Astrocyte (in vitro differentiated cells and primary cell): ENCODE results near the gene DCHS1. TPM values are rescaled to one million over a fixed set of nuclear protein-coding genes. Genes with fewer than 3 reads are reported as not detected.

ENCODE experiments used
- DNase-seq: peaks from one replicate; pipeline ENCODE4 v3.0.0-alpha.2; 2010; ENCODE audit warnings: low read depth
- FAIRE-seq: peaks from 2 replicates; lab custom pipeline; 2011; peaks lifted over from hg19 to GRCh38; lab: Jason Lieb, UNC
- H2AFZ ChIP-seq: 2 replicates; pipeline ENCODE4 v1.6.0; 2012; ENCODE audit warnings: low read depth, low read length, inconsistent platforms
- H3K27ac ChIP-seq: 2 replicates; pipeline ENCODE4 v1.5.1; 2011; ENCODE audit warnings: low read depth, low read length, inconsistent platforms
- H3K27me3 ChIP-seq: 2 replicates; pipeline ENCODE4 v1.6.0; 2011; ENCODE audit warnings: low read length, inconsistent platforms; ENCODE audit not compliant: insufficient read depth
- H3K36me3 ChIP-seq: 2 replicates; pipeline ENCODE4 v1.5.1; 2011; ENCODE audit warnings: low read length, inconsistent platforms; ENCODE audit not compliant: insufficient read depth
- H3K4me1 ChIP-seq: 2 replicates; pipeline ENCODE4 v1.5.1; 2011; ENCODE audit warnings: low read length, inconsistent platforms; ENCODE audit not compliant: insufficient read depth
- H3K4me2 ChIP-seq: 2 replicates; pipeline ENCODE4 v1.6.0; 2012; ENCODE audit warnings: low read length, inconsistent platforms
- H3K4me3 ChIP-seq: 2 replicates; pipeline ENCODE4 v1.5.1; 2011; ENCODE audit warnings: low read depth, mild to moderate bottlenecking, low read length, inconsistent platforms; ENCODE audit not compliant: insufficient read depth
- H3K79me2 ChIP-seq: 2 replicates; pipeline ENCODE4 v1.6.0; 2012; ENCODE audit warnings: mild to moderate bottlenecking, low read length, inconsistent platforms; ENCODE audit not compliant: insufficient read depth
- H3K9ac ChIP-seq: 2 replicates; pipeline ENCODE4 v1.6.0; 2012; ENCODE audit warnings: mild to moderate bottlenecking, low read length, inconsistent platforms
- H3K9me3 ChIP-seq: 2 replicates; pipeline ENCODE4 v1.5.1; 2012; ENCODE audit warnings: low read depth, mild to moderate bottlenecking, low read length, inconsistent platforms; ENCODE audit not compliant: insufficient read depth
- H4K20me1 ChIP-seq: 2 replicates; pipeline ENCODE4 v1.6.0; 2012; ENCODE audit warnings: low read length, inconsistent platforms; ENCODE audit not compliant: insufficient read depth
- H3K27ac Mint-ChIP-seq: one replicate; pipeline ENCODE4 v1.8.0; 2021; ENCODE audit warnings: mild to moderate bottlenecking, mixed read lengths; ENCODE audit not compliant: unreplicated experiment
- H3K27me3 Mint-ChIP-seq: one replicate; pipeline ENCODE4 v1.8.0; 2021; ENCODE audit warnings: low read depth, mixed read lengths; ENCODE audit not compliant: unreplicated experiment
- H3K36me3 Mint-ChIP-seq: one replicate; pipeline ENCODE4 v1.8.0; 2021; ENCODE audit warnings: low read depth, mixed read lengths; ENCODE audit not compliant: unreplicated experiment
- H3K4me1 Mint-ChIP-seq: one replicate; pipeline ENCODE4 v1.8.0; 2021; ENCODE audit warnings: low read depth, mixed read lengths; ENCODE audit not compliant: unreplicated experiment
- H3K4me3 Mint-ChIP-seq: one replicate; pipeline ENCODE4 v1.8.0; 2021; ENCODE audit warnings: mild to moderate bottlenecking, moderate library complexity, mixed read lengths; ENCODE audit not compliant: unreplicated experiment
- H3K9me3 Mint-ChIP-seq: one replicate; pipeline ENCODE4 v1.8.0; 2021; ENCODE audit warnings: mild to moderate bottlenecking, mixed read lengths; ENCODE audit not compliant: unreplicated experiment
- CTCF ChIP-seq: IDR thresholded peaks from 2 replicates; pipeline ENCODE4 v1.5.1; 2011; ENCODE audit warnings: low read depth, mild to moderate bottlenecking, inconsistent platforms, low read length, moderate library complexity; ENCODE audit not compliant: insufficient read depth
- EZH2 ChIP-seq: IDR thresholded peaks from 2 replicates; pipeline ENCODE4 v1.6.1; 2012; ENCODE audit warnings: mild to moderate bottlenecking, low read length, inconsistent platforms; ENCODE audit not compliant: insufficient read depth
- total RNA-seq: library from RNA; stranded (reverse); gene quantifications from 2 replicates; pipeline ENCODE4 v1.2.1, GENCODE V29; 2021

DCHS1 gene
- total RNA-seq, 1 donor from 2014 or later = 8.4 TPM

GRCh38 chr11:6629892-6630631 is 25.5 kb downstream of the DCHS1 start:
- Histone ChIP-seq H3K4me2 (no peak overlapping the region), H3K4me3 (no peak overlapping the region), H3K79me2 (no peaks in the 10 kb centered on the region), H3K4me1 (no peaks in the 10 kb centered on the region), H3K9ac (no peak overlapping the region), H2AFZ (no peak overlapping the region), H3K27ac (no peak overlapping the region), H3K27me3 (no peaks in the 10 kb centered on the region), H3K36me3 (no peaks in the 10 kb centered on the region), H3K9me3 (no peaks in the 10 kb centered on the region), H4K20me1 (no peaks in the 10 kb centered on the region)
- Mint-ChIP-seq H3K36me3 (peaks cover 21% of the 10 kb centered on the region), H3K4me3 (no peak overlapping the region), H3K4me1 (no peaks in the 10 kb centered on the region), H3K27ac (no peak overlapping the region), H3K27me3 (peaks cover 42% of the 10 kb centered on the region), H3K9me3 (no peaks in the 10 kb centered on the region)
- FAIRE-seq (no peak), DNase-seq (no peak)
- no peak for TF ChIP-seq EZH2

GRCh38 chr11:6629573-6629891 is 26.1 kb downstream of the DCHS1 start:
- no peaks in the 10 kb centered on the region for H3K4me1 ChIP-seq
- no peak overlapping the region for H3K27ac ChIP-seq
- H3K4me3 ChIP-seq = no peak overlapping the region
- TF ChIP-seq CTCF = no peak
- no peak for TF ChIP-seq EZH2
- Mint-ChIP-seq H3K9me3 (no peaks in the 10 kb centered on the region), H3K36me3 (peaks cover 21% of the 10 kb centered on the region), H3K4me3 (no peak overlapping the region), H3K27ac (no peak overlapping the region), H3K27me3 (peaks cover 43% of the 10 kb centered on the region), H3K4me1 (no peaks in the 10 kb centered on the region)
- no peaks in the 10 kb centered on the region for H3K9me3 ChIP-seq
- H4K20me1 ChIP-seq = no peaks in the 10 kb centered on the region
- DNase-seq = no peak
- FAIRE-seq = no peak
- H2AFZ ChIP-seq = no peak overlapping the region
- H3K4me2 ChIP-seq = no peak overlapping the region
- H3K9ac ChIP-seq = no peak overlapping the region
- H3K27me3 ChIP-seq = no peaks in the 10 kb centered on the region
- H3K36me3 ChIP-seq = no peaks in the 10 kb centered on the region
- no peaks in the 10 kb centered on the region for H3K79me2 ChIP-seq

GRCh38 chr11:6628526-6628925 is 27.1 kb downstream of the DCHS1 start:
- H3K27me3 Mint-ChIP-seq = peaks cover 48% of the 10 kb centered on the region
- no peak overlapping the region for H2AFZ ChIP-seq
- H3K9me3 Mint-ChIP-seq = no peaks in the 10 kb centered on the region
- no peak overlapping the region for H3K27ac Mint-ChIP-seq
- DNase-seq (no peak), FAIRE-seq (no peak)
- no peak overlapping the region for H3K27ac ChIP-seq
- no peak overlapping the region for H3K4me3 ChIP-seq
- no peaks in the 10 kb centered on the region for H4K20me1 ChIP-seq
- peaks cover 21% of the 10 kb centered on the region for H3K36me3 Mint-ChIP-seq
- H3K4me3 Mint-ChIP-seq = no peak overlapping the region
- no peaks in the 10 kb centered on the region for H3K27me3 ChIP-seq
- no peak overlapping the region for H3K4me2 ChIP-seq
- H3K9me3 ChIP-seq = no peaks in the 10 kb centered on the region
- no peak overlapping the region for H3K9ac ChIP-seq
- no peaks in the 10 kb centered on the region for H3K4me1 Mint-ChIP-seq
- no peaks in the 10 kb centered on the region for H3K4me1 ChIP-seq
- TF ChIP-seq CTCF (no peak), EZH2 (no peak)
- H3K36me3 ChIP-seq = no peaks in the 10 kb centered on the region
- no peaks in the 10 kb centered on the region for H3K79me2 ChIP-seq
